Testis (tissue), 2 donors: ENCODE results near the gene RSPH4A.

Experiments
- POLR2A ChIP-seq: fragments of 450-650 bp; IDR thresholded peaks from one replicate; pipeline ENCODE4 v1.6.1; 2017; ENCODE audit warnings: antibody characterized with exemption, mild to moderate bottlenecking, moderate library complexity
- TF ChIP-seq, protein P1 (sequence below), 3 experiments: fragments of 450-650 bp in 2 of 3; fragments of 200-600 bp in 1 of 3; sonication (generic) in 1 of 3; IDR thresholded peaks; one replicate each; pipeline ENCODE4 v1.5.1; 2016 to 2019; ENCODE audit warnings: antibody characterized with exemption in 3 of 3, mild to moderate bottlenecking in 2 of 3, moderate library complexity in 1 of 3

- TF ChIP-seq, protein P1, sequence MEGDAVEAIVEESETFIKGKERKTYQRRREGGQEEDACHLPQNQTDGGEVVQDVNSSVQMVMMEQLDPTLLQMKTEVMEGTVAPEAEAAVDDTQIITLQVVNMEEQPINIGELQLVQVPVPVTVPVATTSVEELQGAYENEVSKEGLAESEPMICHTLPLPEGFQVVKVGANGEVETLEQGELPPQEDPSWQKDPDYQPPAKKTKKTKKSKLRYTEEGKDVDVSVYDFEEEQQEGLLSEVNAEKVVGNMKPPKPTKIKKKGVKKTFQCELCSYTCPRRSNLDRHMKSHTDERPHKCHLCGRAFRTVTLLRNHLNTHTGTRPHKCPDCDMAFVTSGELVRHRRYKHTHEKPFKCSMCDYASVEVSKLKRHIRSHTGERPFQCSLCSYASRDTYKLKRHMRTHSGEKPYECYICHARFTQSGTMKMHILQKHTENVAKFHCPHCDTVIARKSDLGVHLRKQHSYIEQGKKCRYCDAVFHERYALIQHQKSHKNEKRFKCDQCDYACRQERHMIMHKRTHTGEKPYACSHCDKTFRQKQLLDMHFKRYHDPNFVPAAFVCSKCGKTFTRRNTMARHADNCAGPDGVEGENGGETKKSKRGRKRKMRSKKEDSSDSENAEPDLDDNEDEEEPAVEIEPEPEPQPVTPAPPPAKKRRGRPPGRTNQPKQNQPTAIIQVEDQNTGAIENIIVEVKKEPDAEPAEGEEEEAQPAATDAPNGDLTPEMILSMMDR (IDR thresholded peaks at IDR 0.05), result no peak
- no peak for TF ChIP-seq POLR2A
These were observed 56.0 kb downstream of the RSPH4A start for GRCh38 chr6:116672306-116672705.
